ENCODE results near the gene HOXC13. TPM values are rescaled to one million over a fixed set of nuclear protein-coding genes. Genes with fewer than 3 reads are reported as not detected.

Gene HOXC13
- polyA plus RNA-seq, 1 donor (not counting 4 experiments of a cell fraction or from before 2014, with no cell fraction given) = 4.8 TPM

DNA sequence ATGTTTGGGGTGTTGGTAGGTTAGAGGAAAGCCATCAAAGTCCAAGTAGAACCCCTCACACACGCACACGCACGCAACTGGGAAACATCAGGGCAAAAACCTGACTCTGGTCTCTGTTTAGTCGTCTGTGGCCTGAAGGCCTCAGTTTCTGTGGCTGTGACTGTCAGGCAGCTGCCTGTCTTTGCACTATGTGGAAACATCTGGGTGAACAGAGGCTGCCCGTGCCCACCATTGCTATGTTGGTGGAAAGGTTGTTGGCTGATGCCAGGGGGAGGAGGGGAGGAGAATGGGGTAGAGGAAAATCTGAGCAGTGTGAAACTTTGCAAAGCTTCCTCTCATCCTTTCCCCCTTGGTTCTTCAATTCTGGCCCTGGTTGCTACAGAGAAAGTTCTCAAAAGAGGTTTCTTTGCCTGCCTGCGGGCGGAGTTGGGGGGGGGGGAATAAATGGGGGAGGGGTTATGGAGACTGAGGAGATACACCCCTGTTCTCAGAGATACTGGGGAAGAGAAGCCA lies 53.8 kb downstream of the HOXC13 start:
- dilution Hi-C loops (cut with MboI; ENCODE audit: extremely low pct_ligation_motif_present, low sequenced_read_pairs) = no loop called here
- no peak overlapping the region for H3K9ac ChIP-seq (ENCODE audit: control insufficient read depth, extremely low read depth, insufficient read depth, low read length)
- peaks cover 0 to 2% of the 10 kb centered on the region in 2 experiments for H3K36me3 ChIP-seq (ENCODE audit: control insufficient read depth in 2 of 2, extremely low read depth in 1 of 2, insufficient read depth in 2 of 2, low read length in 2 of 2)
- H3K4me2 ChIP-seq (ENCODE audit: control insufficient read depth, extremely low read depth, insufficient read depth, low read depth, low read length) = no peak overlapping the region
- no peak overlapping the region for H3K27ac ChIP-seq (ENCODE audit: control insufficient read depth, insufficient read depth, low read length)
- no peaks in the 10 kb centered on the region for H4K20me1 ChIP-seq (ENCODE audit: control insufficient read depth, extremely low read depth, insufficient read depth, low read length)
- TF ChIP-seq, protein P1, sequence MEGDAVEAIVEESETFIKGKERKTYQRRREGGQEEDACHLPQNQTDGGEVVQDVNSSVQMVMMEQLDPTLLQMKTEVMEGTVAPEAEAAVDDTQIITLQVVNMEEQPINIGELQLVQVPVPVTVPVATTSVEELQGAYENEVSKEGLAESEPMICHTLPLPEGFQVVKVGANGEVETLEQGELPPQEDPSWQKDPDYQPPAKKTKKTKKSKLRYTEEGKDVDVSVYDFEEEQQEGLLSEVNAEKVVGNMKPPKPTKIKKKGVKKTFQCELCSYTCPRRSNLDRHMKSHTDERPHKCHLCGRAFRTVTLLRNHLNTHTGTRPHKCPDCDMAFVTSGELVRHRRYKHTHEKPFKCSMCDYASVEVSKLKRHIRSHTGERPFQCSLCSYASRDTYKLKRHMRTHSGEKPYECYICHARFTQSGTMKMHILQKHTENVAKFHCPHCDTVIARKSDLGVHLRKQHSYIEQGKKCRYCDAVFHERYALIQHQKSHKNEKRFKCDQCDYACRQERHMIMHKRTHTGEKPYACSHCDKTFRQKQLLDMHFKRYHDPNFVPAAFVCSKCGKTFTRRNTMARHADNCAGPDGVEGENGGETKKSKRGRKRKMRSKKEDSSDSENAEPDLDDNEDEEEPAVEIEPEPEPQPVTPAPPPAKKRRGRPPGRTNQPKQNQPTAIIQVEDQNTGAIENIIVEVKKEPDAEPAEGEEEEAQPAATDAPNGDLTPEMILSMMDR (optimal IDR thresholded peaks at IDR 0.05 in 1 of 3, IDR thresholded peaks at IDR 0.05 in 1 of 3, conservative IDR thresholded peaks at IDR 0.05 in 1 of 3; ENCODE audit: extremely low read depth in 1 of 3, insufficient read depth in 2 of 3, low read length in 3 of 3) = no peak
- TF ChIP-seq EZH2 (IDR thresholded peaks at IDR 0.05; ENCODE audit: low read length) = no peak
- no peak for FAIRE-seq
- H3K79me2 ChIP-seq (ENCODE audit: control insufficient read depth, insufficient read depth, low read length) = peaks cover 97% of the 10 kb centered on the region
- H3K4me3 ChIP-seq (ENCODE audit: control insufficient read depth in 2 of 3, extremely low read depth in 1 of 3, insufficient read depth in 2 of 3, low read depth in 1 of 3, low read length in 3 of 3) = no peak overlapping the region
- H3K9me3 ChIP-seq (ENCODE audit: control insufficient read depth, low read depth, low read length) = no peaks in the 10 kb centered on the region
- peaks cover 35% of the 10 kb centered on the region for H3K4me1 ChIP-seq (ENCODE audit: control insufficient read depth, extremely low read depth, insufficient read depth, low read length)
- H3K27me3 ChIP-seq (ENCODE audit: control insufficient read depth, extremely low read depth, insufficient read depth, low read length) = no peaks in the 10 kb centered on the region
- DNase-seq (ENCODE audit: low read depth, low spot score) = no peak
- H3K9me1 ChIP-seq (ENCODE audit: control insufficient read depth, extremely low read depth, insufficient read depth, low read length) = no peaks in the 10 kb centered on the region
- no peak overlapping the region for H2AFZ ChIP-seq (ENCODE audit: control insufficient read depth, low read length)

DNA sequence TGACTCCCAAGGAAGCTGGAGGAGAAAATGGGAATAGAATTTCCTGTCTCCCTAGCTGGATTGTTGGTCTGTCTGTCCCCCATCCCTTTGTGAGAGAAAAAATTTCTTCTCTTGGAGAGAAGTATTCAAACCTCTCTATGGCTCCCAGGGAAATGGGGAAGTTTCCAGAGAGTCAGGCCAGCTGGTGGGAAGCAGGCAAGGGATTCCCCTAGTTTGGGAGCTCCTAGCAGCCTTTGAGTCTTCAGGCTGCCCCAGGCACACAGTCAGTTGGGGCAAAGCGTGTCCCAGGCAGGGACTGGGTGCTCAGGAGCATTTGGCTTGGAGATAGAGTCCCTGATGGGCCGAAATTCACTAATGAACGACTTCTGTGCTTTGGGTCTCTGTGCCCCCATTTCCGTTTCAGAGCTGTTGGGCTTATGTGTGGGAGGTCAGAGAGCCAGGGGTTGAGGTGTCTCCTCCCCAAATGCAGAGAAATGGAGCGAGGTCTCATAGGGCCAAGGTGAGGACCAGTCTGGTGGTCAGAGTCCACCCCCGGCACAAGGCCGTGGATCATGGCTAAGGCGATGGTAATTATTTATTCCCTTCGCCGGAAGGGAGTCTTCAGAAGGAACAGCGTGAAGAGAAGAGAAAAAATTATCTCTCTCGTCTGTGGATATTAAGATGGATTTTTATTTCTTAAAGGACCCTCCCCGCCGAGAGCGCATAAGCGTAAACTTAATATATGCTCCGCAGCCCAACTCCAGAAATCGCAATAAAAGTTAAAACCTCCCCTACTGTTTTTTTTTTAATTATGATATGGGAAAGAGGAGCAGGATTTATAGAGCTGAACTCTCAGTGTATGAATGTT lies 54.8 kb downstream of the HOXC13 start:
- DNase-seq (ENCODE audit: low read depth, low spot score) (no peak), FAIRE-seq (no peak)
- dilution Hi-C loops (cut with MboI; ENCODE audit: extremely low pct_ligation_motif_present, low sequenced_read_pairs) = no loop called here
- H3K27ac ChIP-seq (ENCODE audit: control insufficient read depth, insufficient read depth, low read length) = peak overlapping the region; percentile 95
- peak overlapping the region; percentile 97 for H3K9ac ChIP-seq (ENCODE audit: control insufficient read depth, extremely low read depth, insufficient read depth, low read length)
- no peak overlapping the region for H2AFZ ChIP-seq (ENCODE audit: control insufficient read depth, low read length)
- H3K9me3 ChIP-seq (ENCODE audit: control insufficient read depth, low read depth, low read length) = no peaks in the 10 kb centered on the region
- H3K4me2 ChIP-seq (ENCODE audit: control insufficient read depth, extremely low read depth, insufficient read depth, low read depth, low read length) = peak overlapping the region; percentile 98
- H3K79me2 ChIP-seq (ENCODE audit: control insufficient read depth, insufficient read depth, low read length) = peaks cover 97% of the 10 kb centered on the region
- no peaks in the 10 kb centered on the region for H4K20me1 ChIP-seq (ENCODE audit: control insufficient read depth, extremely low read depth, insufficient read depth, low read length)
- peaks cover 0 to 2% of the 10 kb centered on the region in 2 experiments for H3K36me3 ChIP-seq (ENCODE audit: control insufficient read depth in 2 of 2, extremely low read depth in 1 of 2, insufficient read depth in 2 of 2, low read length in 2 of 2)
- H3K4me3 ChIP-seq (ENCODE audit: control insufficient read depth in 2 of 3, extremely low read depth in 1 of 3, insufficient read depth in 2 of 3, low read depth in 1 of 3, low read length in 3 of 3) = peak overlapping the region in 2 of 3 experiments; percentile 45 to 89
- H3K27me3 ChIP-seq (ENCODE audit: control insufficient read depth, extremely low read depth, insufficient read depth, low read length) = no peaks in the 10 kb centered on the region
- H3K4me1 ChIP-seq (ENCODE audit: control insufficient read depth, extremely low read depth, insufficient read depth, low read length) = peaks cover 35% of the 10 kb centered on the region
- no peaks in the 10 kb centered on the region for H3K9me1 ChIP-seq (ENCODE audit: control insufficient read depth, extremely low read depth, insufficient read depth, low read length)
- no peak for TF ChIP-seq EZH2 (IDR thresholded peaks at IDR 0.05; ENCODE audit: low read length)
- TF ChIP-seq, protein P1 (optimal IDR thresholded peaks at IDR 0.05 in 1 of 3, IDR thresholded peaks at IDR 0.05 in 1 of 3, conservative IDR thresholded peaks at IDR 0.05 in 1 of 3; ENCODE audit: extremely low read depth in 1 of 3, insufficient read depth in 2 of 3, low read length in 3 of 3) = no peak

Measured in keratinocyte (primary cell).